HFF-Myc (cell line): ENCODE measurements around the gene MUL1.

Experiments used
- DNase-seq: peaks from one replicate; pipeline ENCODE4 v3.0.0-alpha.2; 2011; ENCODE audit warnings: low read depth; ENCODE audit errors: extremely low read depth
- H3K4me3 ChIP-seq: replicated peaks from 2 replicates; pipeline ENCODE4 v1.5.1; 2011; ENCODE audit warnings: low read depth, mild to moderate bottlenecking, control low read depth, low read length
- CTCF ChIP-seq: IDR thresholded peaks from 2 replicates; pipeline ENCODE4 v1.5.1; 2012; ENCODE audit warnings: mild to moderate bottlenecking, low read depth, low read length, control low read depth; ENCODE audit errors: missing control alignments

MUL1 gene

DNA sequence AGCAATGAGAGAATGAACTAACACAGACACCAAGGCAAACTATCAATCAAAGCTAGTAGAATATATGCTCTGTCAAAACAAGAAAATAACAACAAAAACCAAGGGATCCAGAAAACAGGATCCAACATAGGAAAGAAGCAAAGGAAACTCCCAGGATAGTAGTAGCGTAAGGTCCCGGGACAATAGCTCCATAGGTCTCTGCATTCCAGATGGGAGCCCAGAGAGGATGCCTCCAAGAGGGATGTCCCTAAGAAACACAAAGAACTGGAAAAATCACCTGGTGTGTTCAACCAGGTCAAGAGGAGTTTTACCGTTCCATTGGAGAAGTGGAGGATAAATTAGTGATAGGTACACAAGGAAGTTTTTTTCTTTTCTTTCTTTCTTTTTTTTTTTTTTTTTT lies 38.7 kb upstream of the MUL1 start:
- no peak for DNase-seq
- TF ChIP-seq CTCF: no peak
- no peak overlapping the region for H3K4me3 ChIP-seq

DNA sequence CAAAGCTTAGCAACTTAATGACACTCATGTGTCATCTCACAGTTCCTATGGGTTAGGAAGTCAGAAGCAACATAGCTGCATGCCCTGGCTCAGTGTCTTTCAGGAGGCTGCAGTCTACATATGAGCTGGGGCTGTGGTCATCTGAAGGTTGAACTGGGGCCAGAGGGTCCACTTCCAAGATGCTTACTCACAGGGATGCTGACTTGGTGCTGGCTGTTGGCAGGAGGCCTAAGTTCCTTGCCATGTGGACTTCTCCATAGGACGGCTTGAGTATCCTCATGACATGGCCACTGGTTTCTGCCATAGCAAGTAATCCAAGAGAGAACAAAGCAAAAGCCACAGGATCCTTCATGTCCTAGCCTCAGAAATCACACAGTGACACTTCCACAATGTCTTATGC lies 32.3 kb upstream of the MUL1 start:
- no peak overlapping the region for H3K4me3 ChIP-seq
- DNase-seq: no peak
- no peak for TF ChIP-seq CTCF

DNA sequence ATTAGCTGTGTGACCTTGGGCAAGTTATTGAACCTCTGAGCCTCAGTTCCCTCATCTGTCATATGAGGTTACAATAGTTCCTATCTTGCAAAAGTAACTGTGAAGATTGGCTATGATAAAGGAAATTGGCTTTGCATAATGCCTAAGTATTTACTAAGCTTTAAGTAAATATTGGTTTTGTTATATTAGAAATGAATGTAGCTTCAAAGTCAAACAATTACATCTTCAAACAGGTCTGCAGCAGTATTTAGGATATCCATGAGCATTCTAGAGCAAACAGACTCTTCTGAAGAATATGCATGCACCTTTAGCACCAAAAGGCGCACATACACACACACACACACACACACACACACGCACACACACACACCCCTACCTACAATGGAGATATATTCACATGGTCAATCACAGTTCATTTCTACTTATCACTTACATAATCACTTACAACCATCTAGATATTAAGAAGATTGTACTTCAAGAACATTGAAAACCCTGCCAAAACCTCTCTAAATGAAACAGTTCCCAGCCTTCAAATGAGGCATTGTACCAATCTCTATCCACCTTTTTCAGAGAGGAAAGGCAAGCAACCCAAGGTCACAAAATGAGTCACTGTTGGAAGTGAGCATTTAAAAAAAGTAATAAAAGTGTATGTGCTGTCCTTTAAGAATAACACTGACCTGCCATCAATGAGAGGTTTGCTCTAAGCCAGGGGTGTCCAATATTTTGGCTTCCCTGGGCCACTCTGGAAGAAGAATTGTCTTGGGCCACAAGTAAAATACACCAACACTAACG lies 31.0 kb upstream of the MUL1 start:
- no peak for TF ChIP-seq CTCF
- H3K4me3 ChIP-seq: no peak overlapping the region
- DNase-seq: no peak

- no peak for TF ChIP-seq CTCF
- no peak for DNase-seq
Measured at GRCh38 chr1:20538227-20538626, 30.3 kb upstream of the MUL1 start.

GRCh38 chr1:20534659-20535417 lies 26.9 kb upstream of the MUL1 start:
- DNase-seq: no peak
- H3K4me3 ChIP-seq: no peak overlapping the region
- TF ChIP-seq CTCF: no peak

More at GRCh38 chr1:20538227-20538626, 30.3 kb upstream of the MUL1 start:
- H3K4me3 ChIP-seq: no peak overlapping the region

DNA sequence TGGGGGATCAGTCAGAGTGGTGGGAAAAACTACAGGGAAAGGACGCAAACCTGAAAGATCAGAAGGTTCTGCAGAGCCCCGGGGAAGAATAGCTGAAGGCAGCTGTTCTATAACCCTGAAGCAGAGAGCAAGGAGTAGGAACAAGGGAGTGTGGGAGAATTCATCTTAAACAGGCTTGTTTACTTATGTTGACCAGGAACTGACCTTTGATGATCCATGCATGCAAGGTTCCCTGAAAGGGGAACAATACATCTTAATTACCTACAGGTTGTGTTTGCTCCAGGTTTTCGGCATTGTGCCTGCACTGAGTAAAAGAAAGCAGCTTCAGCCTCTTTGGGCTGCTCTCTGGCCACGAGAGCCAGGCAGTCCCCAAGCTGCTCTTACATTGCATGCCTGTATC lies 25.7 kb upstream of the MUL1 start:
- TF ChIP-seq CTCF: no peak
- DNase-seq: no peak
- H3K4me3 ChIP-seq: no peak overlapping the region

GRCh38 chr1:20530901-20531300 lies 22.9 kb upstream of the MUL1 start:
- no peak for TF ChIP-seq CTCF
- H3K4me3 ChIP-seq: no peak overlapping the region
- DNase-seq: no peak
